ENCODE measurements around the gene CTPS2.

Gene CTPS2

DNA sequence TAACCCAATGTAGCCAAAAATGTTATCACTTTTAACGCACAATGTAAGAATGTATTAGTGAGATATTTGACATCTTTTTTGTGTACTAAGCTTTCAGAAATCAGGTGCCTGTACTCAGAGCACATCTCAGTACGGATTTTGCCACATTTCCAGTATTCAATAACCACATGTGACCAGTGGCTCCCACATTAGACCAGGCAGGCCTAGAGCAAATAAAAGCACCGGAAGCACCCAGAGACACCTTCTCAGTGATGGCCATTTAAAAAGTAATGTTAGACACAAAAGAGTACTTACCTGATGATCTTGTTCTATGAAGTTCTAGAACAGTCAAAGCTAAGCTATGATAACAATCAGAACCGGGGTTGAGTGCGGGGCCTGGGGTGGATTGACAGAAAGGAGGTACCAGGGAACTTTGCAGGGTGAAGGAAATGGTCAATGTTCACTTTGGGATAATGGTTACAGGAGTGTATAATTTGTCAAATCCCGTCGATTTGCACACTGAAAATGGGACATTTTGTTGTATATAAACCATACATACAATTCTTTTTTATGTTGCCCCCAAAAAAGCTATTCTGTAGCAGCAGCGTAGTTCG is 1.2 kb downstream of the CTPS2 start:
- no peak for DNase-seq

GRCh38 chrX:16708016-16708415 is 4.5 kb downstream of the CTPS2 start:
- DNase-seq: no peak

DNA sequence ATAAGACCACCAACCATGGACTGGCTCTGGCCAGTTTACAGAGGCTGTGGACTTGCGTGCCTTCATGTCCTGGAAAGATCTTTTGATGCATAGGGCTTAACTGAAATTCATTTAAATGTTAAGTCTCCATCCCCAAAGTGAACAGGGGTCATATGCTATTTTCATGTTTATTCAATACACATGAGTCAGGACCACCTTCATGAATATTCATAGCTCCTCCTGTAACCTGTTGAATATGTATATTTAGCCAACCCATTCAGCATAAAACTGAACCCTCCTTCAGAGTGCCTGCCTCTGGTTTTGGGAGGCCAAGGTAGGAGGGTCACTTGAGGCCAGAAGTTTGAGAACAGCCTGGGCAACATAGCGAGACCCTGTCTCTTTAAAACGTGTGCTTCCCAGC is 7.1 kb downstream of the CTPS2 start:
- no peak for DNase-seq

GRCh38 chrX:16702700-16703599 is 9.5 kb downstream of the CTPS2 start:
- DNase-seq: no peak

- DNase-seq: no peak
Observed at GRCh38 chrX:16700734-16701133, 11.7 kb downstream of the CTPS2 start.

GRCh38 chrX:16699389-16699788 is 13.1 kb downstream of the CTPS2 start:
- DNase-seq: no peak

GRCh38 chrX:16696956-16697355 is 15.5 kb downstream of the CTPS2 start:
- DNase-seq: no peak

- peak; percentile 71 for DNase-seq
Observed at GRCh38 chrX:16695079-16695676, 17.3 kb downstream of the CTPS2 start.

DNA sequence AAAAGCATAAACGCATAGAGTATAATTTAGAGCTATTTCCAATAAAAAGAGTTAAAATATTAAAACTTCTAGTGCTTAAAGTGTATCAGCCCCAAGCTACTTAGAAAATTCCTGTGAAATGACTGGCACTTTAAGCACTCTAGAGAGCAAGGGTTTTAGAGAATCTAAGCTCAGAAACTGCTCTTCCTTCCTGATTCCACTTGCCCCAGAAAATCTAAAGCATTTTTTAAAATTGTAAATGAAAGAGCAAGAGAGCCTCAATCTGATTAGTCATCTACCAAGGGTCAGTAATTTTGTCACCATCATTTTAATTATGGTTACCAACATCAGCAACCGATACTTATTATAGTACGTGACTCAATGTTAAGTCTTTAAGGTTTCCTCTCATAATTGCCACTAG is 25.0 kb downstream of the CTPS2 start:
- DNase-seq: no peak

- no peak for DNase-seq
Observed at GRCh38 chrX:16683007-16683664, 29.3 kb downstream of the CTPS2 start.

DNA sequence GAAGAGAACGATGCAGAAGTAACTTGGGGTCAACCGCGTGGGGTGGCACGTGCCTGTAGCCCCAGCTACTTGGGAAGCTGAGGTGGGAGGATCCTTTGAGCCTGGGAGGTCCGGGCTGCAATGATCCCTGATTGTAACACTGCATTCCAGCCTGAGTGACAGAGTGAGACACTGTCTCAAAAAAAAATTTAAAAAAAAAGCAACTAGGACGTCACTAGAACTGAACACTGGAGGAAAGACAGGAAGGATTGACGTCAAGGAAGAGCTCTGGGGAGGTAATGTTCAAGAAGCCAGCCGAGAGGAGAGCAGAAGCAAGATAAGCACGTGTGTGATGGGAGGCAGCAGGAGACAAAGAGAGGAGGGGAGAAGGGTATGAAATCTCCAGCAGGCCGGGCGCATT is 33.8 kb downstream of the CTPS2 start:
- no peak for DNase-seq

GRCh38 chrX:16671005-16671404 is 41.5 kb downstream of the CTPS2 start:
- DNase-seq: peak; percentile 5

- no peak for DNase-seq
Observed at GRCh38 chrX:16666541-16666940, 45.9 kb downstream of the CTPS2 start.

DNA sequence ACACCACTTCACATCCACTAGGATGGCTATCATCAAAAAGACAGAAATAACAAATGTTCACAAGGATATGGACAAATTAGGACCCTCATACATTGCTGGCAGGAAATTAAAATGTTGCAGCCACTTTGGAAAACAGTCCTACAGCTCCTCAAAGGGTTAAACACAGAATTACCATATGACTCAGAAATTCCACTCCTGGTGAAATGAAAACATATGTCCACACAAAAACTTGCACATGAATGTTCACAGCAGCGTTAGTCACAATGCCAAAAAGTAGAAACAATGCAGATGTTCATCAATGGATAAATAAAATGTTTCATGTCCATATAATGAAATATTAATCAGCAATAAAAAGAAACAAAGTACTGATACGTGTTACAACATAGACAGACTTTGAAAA is 47.4 kb downstream of the CTPS2 start:
- DNase-seq: no peak

GRCh38 chrX:16664626-16665025 is 47.8 kb downstream of the CTPS2 start:
- no peak for DNase-seq

DNA sequence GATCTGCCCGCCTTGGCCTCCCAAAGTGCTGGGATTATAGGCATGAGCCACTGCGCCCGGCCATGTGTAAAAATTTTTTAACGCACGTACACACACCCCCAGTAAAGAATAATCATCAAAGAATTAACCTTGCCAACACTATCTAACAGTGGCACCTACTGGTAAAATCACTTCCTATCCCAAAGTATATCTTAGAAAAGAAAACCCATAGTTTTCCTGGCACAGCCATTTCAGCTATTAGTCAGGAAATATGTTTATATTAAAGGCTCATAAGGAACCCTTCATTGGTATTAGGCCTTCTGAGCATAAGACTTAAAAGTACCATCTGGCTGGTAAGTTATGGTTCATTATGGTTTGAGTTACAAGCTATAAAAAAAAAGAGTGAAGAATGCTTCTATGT is 48.4 kb downstream of the CTPS2 start:
- no peak for DNase-seq

DNA sequence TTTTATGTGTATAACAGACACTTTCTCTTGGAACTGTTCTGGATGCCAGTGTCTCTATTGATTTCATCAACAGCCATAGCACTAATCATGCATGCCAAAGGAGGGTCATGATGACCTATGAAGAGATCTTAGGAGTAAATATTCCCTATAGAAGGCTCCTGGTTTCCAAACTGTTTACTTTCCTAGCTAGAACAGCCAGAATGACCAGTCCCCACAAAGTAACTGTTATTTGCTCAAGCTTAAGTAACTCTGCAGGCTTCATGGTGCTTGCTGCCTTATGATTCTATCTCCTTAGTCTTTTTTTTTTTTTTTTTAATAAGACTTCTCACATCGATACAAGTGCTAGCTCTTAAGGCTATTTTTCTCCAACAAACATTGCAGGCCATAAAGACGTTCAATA is 50.1 kb downstream of the CTPS2 start:
- no peak for DNase-seq

DNA sequence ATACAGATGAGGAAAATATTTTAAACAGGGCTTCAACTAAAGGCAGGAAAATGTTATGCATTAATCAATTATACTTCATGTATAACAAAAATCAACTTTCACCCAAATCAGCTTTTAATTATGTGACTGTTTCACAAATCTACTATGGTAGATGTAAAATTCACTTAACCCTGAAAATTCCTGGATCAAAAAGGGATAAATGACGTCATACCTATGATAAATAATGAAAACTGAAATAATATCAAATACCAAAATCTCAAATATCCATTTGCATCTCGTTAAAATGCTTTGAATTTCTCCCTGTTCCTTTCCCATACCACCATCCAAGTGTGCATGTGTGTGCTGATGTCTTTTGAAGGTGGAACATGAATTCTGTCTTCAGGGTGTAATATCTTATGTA is 51.0 kb downstream of the CTPS2 start:
- no peak for DNase-seq

- no peak for DNase-seq
Observed at GRCh38 chrX:16659321-16659720, 53.1 kb downstream of the CTPS2 start.

- no peak for DNase-seq
Observed at GRCh38 chrX:16658284-16658683, 54.2 kb downstream of the CTPS2 start.

DNA sequence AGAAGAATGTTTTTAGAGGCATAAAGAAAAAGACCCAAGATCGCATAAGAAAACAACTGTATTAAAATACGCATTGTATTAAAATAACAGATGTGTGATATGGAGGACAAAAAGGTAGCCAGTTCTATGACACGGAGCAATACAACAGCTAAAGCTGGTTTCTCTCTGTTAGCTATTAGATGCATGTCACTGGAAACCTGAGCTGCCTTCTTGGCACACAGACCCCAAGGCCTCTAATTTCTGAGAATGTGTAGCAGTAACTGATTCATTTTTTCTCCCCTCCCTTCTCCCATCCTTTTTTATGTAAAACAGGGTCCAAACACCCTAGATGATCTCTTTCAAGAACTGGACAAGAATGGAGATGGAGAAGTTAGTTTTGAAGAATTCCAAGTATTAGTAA is 58.4 kb downstream of the CTPS2 start:
- DNase-seq: no peak

DNA sequence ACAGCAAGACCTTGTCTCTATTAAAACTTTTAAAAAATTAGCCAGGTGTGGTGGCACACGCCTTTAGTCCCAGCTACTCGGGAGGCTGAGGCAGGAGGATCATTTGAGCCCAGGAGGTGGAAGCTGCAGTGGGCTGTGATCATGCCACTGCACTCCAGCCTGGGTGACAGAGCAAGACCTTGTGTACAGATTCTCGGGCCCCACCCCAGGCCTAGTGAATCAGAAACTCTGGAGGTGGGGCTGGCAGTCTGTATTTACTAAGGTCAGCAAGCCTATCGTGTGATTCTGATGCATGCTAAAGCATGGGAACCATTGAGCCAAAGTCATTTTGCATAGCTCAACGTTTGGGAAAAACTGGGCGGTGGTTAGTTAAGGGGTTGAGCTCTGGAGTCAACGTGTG is 59.0 kb downstream of the CTPS2 start:
- no peak for DNase-seq

DNA sequence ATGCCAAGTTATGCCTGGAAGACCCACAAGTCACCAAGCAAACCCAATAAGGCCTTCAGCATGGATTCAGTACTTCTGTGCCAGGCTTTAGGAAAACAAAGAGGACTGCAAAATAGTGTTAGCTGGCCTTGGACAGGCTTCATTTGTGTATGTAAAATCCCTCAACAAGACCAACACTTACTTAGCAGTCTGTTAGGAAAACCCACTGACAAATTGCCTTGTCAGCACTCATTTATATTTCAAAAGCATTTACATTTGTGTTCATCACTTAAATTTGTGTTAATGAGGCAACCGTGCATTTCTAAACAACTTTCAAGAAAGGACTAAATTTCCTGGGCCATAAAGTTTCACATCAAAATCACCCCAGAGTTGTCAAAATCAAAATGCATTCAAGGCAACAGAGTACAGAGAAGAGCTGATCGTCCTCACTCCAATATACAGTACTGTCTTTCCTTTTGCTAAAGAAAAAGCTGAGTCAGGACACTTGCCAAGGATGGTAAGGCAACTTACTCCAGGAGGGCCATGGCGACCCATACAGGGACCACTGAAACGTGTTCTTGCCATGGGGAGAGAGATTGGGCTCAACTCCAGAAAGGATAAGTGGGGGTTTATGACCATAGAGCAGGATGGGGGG is 61.0 kb downstream of the CTPS2 start:
- no peak for DNase-seq

Data from activated CD4-positive, alpha-beta T cell treated with anti-CD3 and anti-CD28 coated beads for 48 hours (primary cell).